GM12873 (cell line): ENCODE measurements around the gene KRTAP10-8.
"Not testable (repeated sequence)": the region's sequence is repeated elsewhere in the genome, so short reads cannot be mapped to it uniquely, and the experiment has no call there.

Experiments used
- CTCF ChIP-seq: IDR thresholded peaks from 2 replicates; pipeline ENCODE4 v1.5.1; 2012; ENCODE audit warnings: low read depth, mild to moderate bottlenecking, moderate library complexity, low read length, control low read depth; ENCODE audit not compliant: insufficient read depth; ENCODE audit errors: missing control alignments

Gene KRTAP10-8

GRCh38 chr21:44596068-44596725 lies 15.7 kb upstream of the KRTAP10-8 start:
- no peak for TF ChIP-seq CTCF

GRCh38 chr21:44598061-44598460 lies 13.8 kb upstream of the KRTAP10-8 start:
- no peak for TF ChIP-seq CTCF

- TF ChIP-seq CTCF: no peak
Measured at GRCh38 chr21:44599264-44600029, 12.4 kb upstream of the KRTAP10-8 start.

- TF ChIP-seq CTCF: not testable (repeated sequence)
Measured at GRCh38 chr21:44600118-44600978, 11.5 kb upstream of the KRTAP10-8 start, which contains the start of gene KRTAP10-7. TSS of gene KRTAP10-7 (plus strand) at chr21:44600597. CDS start at chr21:44600622, 25 bp downstream.

- TF ChIP-seq CTCF: no peak
Measured at GRCh38 chr21:44601596-44602462, 10.1 kb upstream of the KRTAP10-8 start.

- no peak for TF ChIP-seq CTCF
Measured at GRCh38 chr21:44602463-44602850, 9.4 kb upstream of the KRTAP10-8 start.
